ENCODE results near the gene HLA-DPB1.

DNA sequence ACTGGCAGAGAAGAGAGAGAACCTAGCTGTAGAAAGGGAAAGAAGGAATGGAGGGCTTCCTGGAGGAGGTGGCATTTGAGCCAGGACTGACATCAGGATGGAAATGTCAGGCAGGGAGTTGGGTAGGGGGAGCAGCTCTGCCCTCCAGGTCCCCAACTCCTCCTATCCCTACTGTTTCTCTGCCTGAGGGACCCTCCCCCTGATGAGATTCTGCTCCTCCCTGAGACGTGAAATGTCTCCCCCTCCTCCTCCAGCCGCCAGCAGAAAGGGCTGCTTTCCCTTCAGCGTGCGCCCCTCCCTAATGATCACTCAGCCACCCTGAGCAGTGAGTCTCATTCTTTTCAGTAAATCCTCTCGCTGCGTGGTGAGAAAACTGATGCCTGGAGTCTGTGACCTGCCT, 40.6 kb downstream of the HLA-DPB1 start:
- TF ChIP-seq CTCF (IDR thresholded peaks at IDR 0.05): no peak
- no peak for TF ChIP-seq ZFX (IDR thresholded peaks at IDR 0.05; ENCODE audit: borderline replicate concordance)
